ENCODE measurements around the gene TBC1D26. TPM values are rescaled to one million over a fixed set of nuclear protein-coding genes. Genes with fewer than 3 reads are reported as not detected.
"Not testable (repeated sequence)": the region's sequence is repeated elsewhere in the genome, so short reads cannot be mapped to it uniquely, and the experiment has no call there.

The TBC1D26 gene
- total and polyA plus RNA-seq, 8 donors, result 0.15 to 1.1 (median 0.77) TPM; not detected in 2

- ATAC-seq; H3K9me3 ChIP-seq; H3K27ac ChIP-seq; H3K27me3 ChIP-seq; H3K36me3 ChIP-seq; H3K4me3 ChIP-seq; intact Hi-C loops (cut with DNase I); DNase-seq; H3K4me1 ChIP-seq: not testable (repeated sequence)
Measured at GRCh38 chr17:15733174-15733789, 1.2 kb downstream of the TBC1D26 start.

- intact Hi-C loops (cut with DNase I); H3K27me3 ChIP-seq; ATAC-seq; H3K9me3 ChIP-seq; H3K36me3 ChIP-seq; DNase-seq; H3K4me3 ChIP-seq; H3K27ac ChIP-seq; H3K4me1 ChIP-seq: not testable (repeated sequence)
Measured at GRCh38 chr17:15736578-15736977, 4.5 kb downstream of the TBC1D26 start.

GRCh38 chr17:15738066-15738465 is 6.0 kb downstream of the TBC1D26 start:
- H3K4me1 ChIP-seq, result no peaks in the 10 kb centered on the region
- intact Hi-C loops (cut with DNase I), result no loop called here
- no peak overlapping the region for H3K4me3 ChIP-seq
- no peaks in the 10 kb centered on the region for H3K9me3 ChIP-seq
- no peak overlapping the region for H3K27ac ChIP-seq
- TF ChIP-seq CTCF (IDR thresholded peaks at IDR 0.05), result no peak
- no peaks in the 10 kb centered on the region for H3K36me3 ChIP-seq
- no peaks in the 10 kb centered on the region for H3K27me3 ChIP-seq
- DNase-seq (no peak), ATAC-seq (no peak)

GRCh38 chr17:15739259-15739658 is 7.2 kb downstream of the TBC1D26 start:
- H3K4me3 ChIP-seq; H3K36me3 ChIP-seq; H3K27me3 ChIP-seq; H3K4me1 ChIP-seq; DNase-seq; intact Hi-C loops (cut with DNase I); ATAC-seq; H3K9me3 ChIP-seq; H3K27ac ChIP-seq: not testable (repeated sequence)

GRCh38 chr17:15740041-15740440 is 8.0 kb downstream of the TBC1D26 start:
- H3K27ac ChIP-seq; H3K4me1 ChIP-seq; ATAC-seq; H3K36me3 ChIP-seq; H3K27me3 ChIP-seq; H3K4me3 ChIP-seq; DNase-seq; intact Hi-C loops (cut with DNase I); H3K9me3 ChIP-seq: not testable (repeated sequence)

GRCh38 chr17:15740570-15741120 is 8.6 kb downstream of the TBC1D26 start:
- Histone ChIP-seq H3K9me3 (no peaks in the 10 kb centered on the region), H3K4me3 (no peak overlapping the region), H3K4me1 (no peaks in the 10 kb centered on the region), H3K36me3 (no peaks in the 10 kb centered on the region), H3K27ac (no peak overlapping the region), H3K27me3 (no peaks in the 10 kb centered on the region)
- no peak for DNase-seq
- intact Hi-C loops (cut with DNase I), result no loop called here
- no peak for ATAC-seq
- no peak for TF ChIP-seq CTCF (IDR thresholded peaks at IDR 0.05)

GRCh38 chr17:15741624-15742023 is 9.5 kb downstream of the TBC1D26 start:
- Histone ChIP-seq H3K9me3 (no peaks in the 10 kb centered on the region), H3K36me3 (no peaks in the 10 kb centered on the region), H3K4me3 (no peak overlapping the region), H3K27ac (no peak overlapping the region), H3K27me3 (no peaks in the 10 kb centered on the region), H3K4me1 (no peaks in the 10 kb centered on the region)
- DNase-seq (no peak), ATAC-seq (no peak)
- intact Hi-C loops (cut with DNase I), result no loop called here
- no peak for TF ChIP-seq CTCF (IDR thresholded peaks at IDR 0.05)
